Epithelial cell of esophagus (primary cell): ENCODE results near the gene CPAMD8.
A peak's percentile ranks its signal among the peaks of the same experiment; 100 is the strongest.
"Not testable (repeated sequence)": the region's sequence is repeated elsewhere in the genome, so short reads cannot be mapped to it uniquely, and the experiment has no call there.

Experiments used
- DNase-seq: peaks from one replicate; pipeline ENCODE4 v3.0.0; 2010; ENCODE audit warnings: low read depth
- H3K4me3 ChIP-seq: 2 replicates; pipeline ENCODE4 v1.5.1; 2011; ENCODE audit warnings: mild to moderate bottlenecking, low read length, control low read depth
- CTCF ChIP-seq: IDR thresholded peaks from 2 replicates; pipeline ENCODE4 v1.5.1; 2011; ENCODE audit warnings: low read depth, mild to moderate bottlenecking, low read length, control low read depth, inconsistent platforms; ENCODE audit not compliant: insufficient read depth; ENCODE audit errors: missing control alignments

Gene CPAMD8

GRCh38 chr19:16978839-16979802, 47.5 kb downstream of the CPAMD8 start:
- DNase-seq, result no peak
- no peak for TF ChIP-seq CTCF
- H3K4me3 ChIP-seq, result no peak overlapping the region

- no peak for TF ChIP-seq CTCF
- no peak for DNase-seq
- no peak overlapping the region for H3K4me3 ChIP-seq
Measured at GRCh38 chr19:16978156-16978555, 48.5 kb downstream of the CPAMD8 start.

GRCh38 chr19:16977306-16977705, 49.3 kb downstream of the CPAMD8 start:
- DNase-seq, result no peak
- no peak for TF ChIP-seq CTCF
- H3K4me3 ChIP-seq, result no peak overlapping the region

GRCh38 chr19:16976446-16976845, 50.2 kb downstream of the CPAMD8 start:
- no peak for TF ChIP-seq CTCF
- no peak overlapping the region for H3K4me3 ChIP-seq
- DNase-seq, result no peak

- no peak for DNase-seq
- no peak overlapping the region for H3K4me3 ChIP-seq
- TF ChIP-seq CTCF, result no peak
Measured at GRCh38 chr19:16970821-16971220, 55.8 kb downstream of the CPAMD8 start.

GRCh38 chr19:16969135-16969534, 57.5 kb downstream of the CPAMD8 start:
- H3K4me3 ChIP-seq, result no peak overlapping the region
- DNase-seq, result peak; percentile 74
- peak; percentile 75 for TF ChIP-seq CTCF

GRCh38 chr19:16960996-16961822, 65.4 kb downstream of the CPAMD8 start:
- not testable (repeated sequence) for DNase-seq, H3K4me3 ChIP-seq

- not testable (repeated sequence) for DNase-seq, H3K4me3 ChIP-seq
Measured at GRCh38 chr19:16958277-16958676, 68.3 kb downstream of the CPAMD8 start.
